Activated CD4-positive, alpha-beta T cell treated with anti-CD3 and anti-CD28 coated beads, Interleukin-10, Interleukin-2, amounts not matched to agents 100 ng/mL and 50 ng/mL, durations not matched to agents 16 hours and 8 hours (primary cell): Measurements from ENCODE around the gene LDHAL6A.
A peak's percentile ranks its signal among the peaks of the same experiment; 100 is the strongest.
"Not testable (repeated sequence)": the region's sequence is repeated elsewhere in the genome, so short reads cannot be mapped to it uniquely, and the experiment has no call there.

Experiments used
- DNase-seq: peaks from one replicate; pipeline ENCODE4 v3.0.0-alpha.2; 2020

LDHAL6A gene

GRCh38 chr11:18455686-18456372, at the start of gene LDHAL6A:
LDHAL6A (plus strand) TSS chr11:18455856; CDS start chr11:18456681, 825 bp downstream.
- DNase-seq: no peak

GRCh38 chr11:18407400-18407799, 48.3 kb upstream of the LDHAL6A start:
- not testable (repeated sequence) for DNase-seq

GRCh38 chr11:18408558-18409291, 46.9 kb upstream of the LDHAL6A start:
- DNase-seq: peak; percentile 24

GRCh38 chr11:18416459-18416858, 39.2 kb upstream of the LDHAL6A start:
- DNase-seq: no peak

GRCh38 chr11:18419040-18419439, 36.6 kb upstream of the LDHAL6A start:
- DNase-seq: no peak

- no peak for DNase-seq
Measured at GRCh38 chr11:18420067-18420466, 35.6 kb upstream of the LDHAL6A start.

GRCh38 chr11:18427240-18427639, 28.4 kb upstream of the LDHAL6A start:
- no peak for DNase-seq

- no peak for DNase-seq
Measured at GRCh38 chr11:18429332-18429731, 26.3 kb upstream of the LDHAL6A start.

GRCh38 chr11:18438691-18439090, 17.0 kb upstream of the LDHAL6A start:
- no peak for DNase-seq

GRCh38 chr11:18449251-18449650, 6.4 kb upstream of the LDHAL6A start:
- no peak for DNase-seq

GRCh38 chr11:18452927-18453326, 2.7 kb upstream of the LDHAL6A start:
- DNase-seq: no peak

- no peak for DNase-seq
Measured at GRCh38 chr11:18457450-18457849, 1.8 kb downstream of the LDHAL6A start.

- no peak for DNase-seq
Measured at GRCh38 chr11:18459634-18460033, 4.0 kb downstream of the LDHAL6A start.

- no peak for DNase-seq
Measured at GRCh38 chr11:18461909-18462308, 6.3 kb downstream of the LDHAL6A start.

- DNase-seq: no peak
Measured at GRCh38 chr11:18463439-18463838, 7.8 kb downstream of the LDHAL6A start.

- no peak for DNase-seq
Measured at GRCh38 chr11:18466402-18466801, 10.7 kb downstream of the LDHAL6A start.

GRCh38 chr11:18468059-18468458, 12.4 kb downstream of the LDHAL6A start:
- peak; percentile 58 for DNase-seq

GRCh38 chr11:18468961-18469360, 13.3 kb downstream of the LDHAL6A start:
- DNase-seq: peak; percentile 65

GRCh38 chr11:18471995-18472394, 16.3 kb downstream of the LDHAL6A start:
- DNase-seq: peak; percentile 80

- no peak for DNase-seq
Measured at GRCh38 chr11:18472587-18472986, 16.9 kb downstream of the LDHAL6A start.

GRCh38 chr11:18479063-18479462, 23.4 kb downstream of the LDHAL6A start:
- DNase-seq: no peak

GRCh38 chr11:18485913-18486528, 30.4 kb downstream of the LDHAL6A start:
- peak; percentile 9 for DNase-seq

- DNase-seq: no peak
Measured at GRCh38 chr11:18490319-18490718, 34.7 kb downstream of the LDHAL6A start.
